AG09309 (cell line): Measurements from ENCODE around the gene DDX17.

Experiments
- DNase-seq: peaks from one replicate; pipeline ENCODE4 v3.0.0-alpha.2; 2010; ENCODE audit warnings: low read depth
- H3K4me3 ChIP-seq: 2 replicates; pipeline ENCODE4 v1.5.1; 2011; ENCODE audit warnings: mild to moderate bottlenecking, low read depth, low read length, moderate library complexity; ENCODE audit not compliant: control insufficient read depth
- TF ChIP-seq, protein P1 (sequence below): IDR thresholded peaks from 2 replicates; pipeline ENCODE4 v1.5.1; 2011; ENCODE audit warnings: mild to moderate bottlenecking, low read depth, low read length, inconsistent platforms; ENCODE audit not compliant: insufficient read depth, control insufficient read depth; ENCODE audit errors: missing control alignments

DDX17 gene

DNA sequence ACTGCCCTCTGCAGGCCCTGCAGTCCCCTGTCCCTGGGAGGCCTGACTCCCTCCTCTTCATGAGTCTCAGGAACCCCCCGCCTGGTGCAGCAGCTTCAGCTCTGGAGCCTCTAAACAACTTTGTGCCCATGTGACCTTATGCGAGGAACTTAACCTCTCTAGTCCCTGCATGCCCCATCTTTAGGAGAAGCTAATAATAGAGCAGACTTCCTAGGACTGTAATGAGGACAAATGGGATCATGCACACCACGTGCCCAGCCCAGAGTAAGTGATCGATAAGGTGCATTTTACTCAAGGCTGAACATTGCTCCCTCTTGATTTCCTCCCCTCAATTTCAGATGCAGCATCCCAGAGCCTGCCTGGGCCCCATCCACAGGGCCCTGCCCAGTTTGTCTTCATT lies 70.1 kb downstream of the DDX17 start:
- no peak overlapping the region for H3K4me3 ChIP-seq
- no peak for DNase-seq
- TF ChIP-seq, protein P1, sequence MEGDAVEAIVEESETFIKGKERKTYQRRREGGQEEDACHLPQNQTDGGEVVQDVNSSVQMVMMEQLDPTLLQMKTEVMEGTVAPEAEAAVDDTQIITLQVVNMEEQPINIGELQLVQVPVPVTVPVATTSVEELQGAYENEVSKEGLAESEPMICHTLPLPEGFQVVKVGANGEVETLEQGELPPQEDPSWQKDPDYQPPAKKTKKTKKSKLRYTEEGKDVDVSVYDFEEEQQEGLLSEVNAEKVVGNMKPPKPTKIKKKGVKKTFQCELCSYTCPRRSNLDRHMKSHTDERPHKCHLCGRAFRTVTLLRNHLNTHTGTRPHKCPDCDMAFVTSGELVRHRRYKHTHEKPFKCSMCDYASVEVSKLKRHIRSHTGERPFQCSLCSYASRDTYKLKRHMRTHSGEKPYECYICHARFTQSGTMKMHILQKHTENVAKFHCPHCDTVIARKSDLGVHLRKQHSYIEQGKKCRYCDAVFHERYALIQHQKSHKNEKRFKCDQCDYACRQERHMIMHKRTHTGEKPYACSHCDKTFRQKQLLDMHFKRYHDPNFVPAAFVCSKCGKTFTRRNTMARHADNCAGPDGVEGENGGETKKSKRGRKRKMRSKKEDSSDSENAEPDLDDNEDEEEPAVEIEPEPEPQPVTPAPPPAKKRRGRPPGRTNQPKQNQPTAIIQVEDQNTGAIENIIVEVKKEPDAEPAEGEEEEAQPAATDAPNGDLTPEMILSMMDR: no peak

DNA sequence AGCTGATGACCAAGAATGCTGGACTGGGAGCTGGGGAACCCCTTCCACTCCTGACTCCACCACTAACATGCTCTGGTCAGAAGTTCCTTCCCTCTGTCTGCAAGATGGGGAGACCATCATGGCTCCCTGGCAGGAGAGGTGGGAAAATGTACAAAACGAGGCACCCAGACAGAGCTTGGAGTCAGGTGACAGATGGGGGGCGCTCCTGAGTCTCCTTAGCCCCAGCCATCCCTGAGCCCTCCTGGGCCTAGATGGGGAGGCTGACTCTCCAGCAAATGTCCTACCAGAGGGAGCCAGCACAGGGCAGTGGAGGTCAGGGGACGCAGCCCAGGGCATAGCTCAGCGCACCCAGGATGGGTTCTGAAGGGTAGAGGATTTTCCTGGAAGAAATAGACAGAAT lies 71.1 kb downstream of the DDX17 start:
- no peak for DNase-seq
- TF ChIP-seq, protein P1: no peak

DNA sequence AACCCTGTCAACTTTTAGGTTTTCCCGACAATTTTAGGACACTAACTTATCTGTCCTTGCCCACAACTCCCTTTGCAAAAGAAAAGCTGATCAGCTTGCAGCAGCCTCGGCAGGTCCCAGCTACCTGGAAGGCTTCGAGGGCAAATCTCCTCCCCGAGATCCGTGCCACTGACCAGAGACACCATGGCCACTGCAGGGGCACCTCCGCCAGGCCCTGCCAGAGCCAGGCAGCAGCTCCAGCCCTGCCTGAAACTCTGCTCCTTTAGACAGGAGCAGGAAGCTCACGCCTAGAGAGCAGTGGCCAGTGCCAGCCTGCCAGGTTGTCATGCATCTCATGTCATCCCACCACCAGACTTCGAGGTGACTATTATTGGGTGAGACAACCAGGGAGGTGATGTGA lies 72.2 kb downstream of the DDX17 start:
- TF ChIP-seq, protein P1: no peak
- H3K4me3 ChIP-seq: no peak overlapping the region
- DNase-seq: no peak

More for the DNA sequence above, 71.1 kb downstream of the DDX17 start:
- no peak overlapping the region for H3K4me3 ChIP-seq
